ENCODE results near the gene ADGRB3. TPM values are rescaled to one million over a fixed set of nuclear protein-coding genes. Genes with fewer than 3 reads are reported as not detected.

Gene ADGRB3
- total and polyA plus RNA-seq, 4 donors, result 0.21 to 2.3 (median 0.48) TPM

DNA sequence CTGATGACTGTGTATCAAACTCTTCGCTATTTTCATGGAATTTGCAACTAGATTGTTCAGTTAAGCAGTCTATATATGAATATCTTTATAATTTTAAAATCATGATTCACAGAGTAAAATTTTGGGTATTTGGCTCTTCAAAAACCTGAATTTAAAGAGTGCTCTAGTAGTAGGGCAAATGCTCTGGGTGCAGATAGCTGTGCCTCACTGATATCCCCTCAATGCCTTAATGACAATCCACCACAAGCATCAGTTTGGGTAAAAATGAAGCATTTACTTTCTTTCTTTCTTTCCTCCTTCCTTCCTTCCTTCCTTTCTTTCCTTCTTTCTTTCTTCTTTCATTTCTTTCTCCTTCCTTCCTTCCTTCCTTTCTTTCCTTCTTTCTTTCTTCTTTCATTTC is 239.7 kb downstream of the ADGRB3 start:
- WGBS, result 74% methylated on average over 1 of the region's 1 CpG
- Histone ChIP-seq H3K27ac (ENCODE audit: low read depth in 1 of 2, low read length in 2 of 2) (no peak overlapping the region), H3K27me3 (ENCODE audit: control insufficient read depth in 4 of 4, insufficient read depth in 4 of 4, low read length in 3 of 4) (peaks cover 0 to 2% (median 0%) of the 10 kb centered on the region in 4 donors), H3K4me3 (ENCODE audit: low read depth in 1 of 3, low read length in 3 of 3) (no peak overlapping the region), H3K36me3 (ENCODE audit: control insufficient read depth in 4 of 4, insufficient read depth in 3 of 4, low read depth in 1 of 4, low read length in 3 of 4) (no peaks in the 10 kb centered on the region), H3K4me1 (ENCODE audit: control insufficient read depth in 4 of 4, insufficient read depth in 4 of 4, low read length in 3 of 4) (no peaks in the 10 kb centered on the region), H3K9me3 (ENCODE audit: control insufficient read depth in 4 of 4, low read length in 3 of 4) (no peaks in the 10 kb centered on the region), H3K9ac (ENCODE audit: low read depth in 1 of 2, low read length in 2 of 2) (no peak overlapping the region)
- no peak for DNase-seq (ENCODE audit: low spot score)
- TF ChIP-seq, protein P1, sequence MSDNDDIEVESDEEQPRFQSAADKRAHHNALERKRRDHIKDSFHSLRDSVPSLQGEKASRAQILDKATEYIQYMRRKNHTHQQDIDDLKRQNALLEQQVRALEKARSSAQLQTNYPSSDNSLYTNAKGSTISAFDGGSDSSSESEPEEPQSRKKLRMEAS (IDR thresholded peaks at IDR 0.05), result no peak
- TF ChIP-seq, protein P2, sequence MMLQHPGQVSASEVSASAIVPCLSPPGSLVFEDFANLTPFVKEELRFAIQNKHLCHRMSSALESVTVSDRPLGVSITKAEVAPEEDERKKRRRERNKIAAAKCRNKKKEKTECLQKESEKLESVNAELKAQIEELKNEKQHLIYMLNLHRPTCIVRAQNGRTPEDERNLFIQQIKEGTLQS (IDR thresholded peaks at IDR 0.05), result no peak
- TF ChIP-seq JUND (IDR thresholded peaks at IDR 0.05) (no peak), GABPA (IDR thresholded peaks at IDR 0.05 in 1 of 2, conservative IDR thresholded peaks at IDR 0.05 in 1 of 2) (no peak), SP1 (IDR thresholded peaks at IDR 0.05) (no peak), NR2F2 (IDR thresholded peaks at IDR 0.05) (no peak), TAF1 (conservative IDR thresholded peaks at IDR 0.05) (no peak), YY1 (IDR thresholded peaks at IDR 0.05) (no peak), FOXA1 (IDR thresholded peaks at IDR 0.05) (no peak), FOXA2 (IDR thresholded peaks at IDR 0.05) (no peak), RAD21 (IDR thresholded peaks at IDR 0.05) (no peak), HNF4A (conservative IDR thresholded peaks at IDR 0.05) (no peak), RXRA (IDR thresholded peaks at IDR 0.05) (no peak), HNF4G (IDR thresholded peaks at IDR 0.05) (no peak)
- TF ChIP-seq, protein P3, sequence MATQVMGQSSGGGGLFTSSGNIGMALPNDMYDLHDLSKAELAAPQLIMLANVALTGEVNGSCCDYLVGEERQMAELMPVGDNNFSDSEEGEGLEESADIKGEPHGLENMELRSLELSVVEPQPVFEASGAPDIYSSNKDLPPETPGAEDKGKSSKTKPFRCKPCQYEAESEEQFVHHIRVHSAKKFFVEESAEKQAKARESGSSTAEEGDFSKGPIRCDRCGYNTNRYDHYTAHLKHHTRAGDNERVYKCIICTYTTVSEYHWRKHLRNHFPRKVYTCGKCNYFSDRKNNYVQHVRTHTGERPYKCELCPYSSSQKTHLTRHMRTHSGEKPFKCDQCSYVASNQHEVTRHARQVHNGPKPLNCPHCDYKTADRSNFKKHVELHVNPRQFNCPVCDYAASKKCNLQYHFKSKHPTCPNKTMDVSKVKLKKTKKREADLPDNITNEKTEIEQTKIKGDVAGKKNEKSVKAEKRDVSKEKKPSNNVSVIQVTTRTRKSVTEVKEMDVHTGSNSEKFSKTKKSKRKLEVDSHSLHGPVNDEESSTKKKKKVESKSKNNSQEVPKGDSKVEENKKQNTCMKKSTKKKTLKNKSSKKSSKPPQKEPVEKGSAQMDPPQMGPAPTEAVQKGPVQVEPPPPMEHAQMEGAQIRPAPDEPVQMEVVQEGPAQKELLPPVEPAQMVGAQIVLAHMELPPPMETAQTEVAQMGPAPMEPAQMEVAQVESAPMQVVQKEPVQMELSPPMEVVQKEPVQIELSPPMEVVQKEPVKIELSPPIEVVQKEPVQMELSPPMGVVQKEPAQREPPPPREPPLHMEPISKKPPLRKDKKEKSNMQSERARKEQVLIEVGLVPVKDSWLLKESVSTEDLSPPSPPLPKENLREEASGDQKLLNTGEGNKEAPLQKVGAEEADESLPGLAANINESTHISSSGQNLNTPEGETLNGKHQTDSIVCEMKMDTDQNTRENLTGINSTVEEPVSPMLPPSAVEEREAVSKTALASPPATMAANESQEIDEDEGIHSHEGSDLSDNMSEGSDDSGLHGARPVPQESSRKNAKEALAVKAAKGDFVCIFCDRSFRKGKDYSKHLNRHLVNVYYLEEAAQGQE (IDR thresholded peaks at IDR 0.05), result no peak
- TF ChIP-seq, protein P4, sequence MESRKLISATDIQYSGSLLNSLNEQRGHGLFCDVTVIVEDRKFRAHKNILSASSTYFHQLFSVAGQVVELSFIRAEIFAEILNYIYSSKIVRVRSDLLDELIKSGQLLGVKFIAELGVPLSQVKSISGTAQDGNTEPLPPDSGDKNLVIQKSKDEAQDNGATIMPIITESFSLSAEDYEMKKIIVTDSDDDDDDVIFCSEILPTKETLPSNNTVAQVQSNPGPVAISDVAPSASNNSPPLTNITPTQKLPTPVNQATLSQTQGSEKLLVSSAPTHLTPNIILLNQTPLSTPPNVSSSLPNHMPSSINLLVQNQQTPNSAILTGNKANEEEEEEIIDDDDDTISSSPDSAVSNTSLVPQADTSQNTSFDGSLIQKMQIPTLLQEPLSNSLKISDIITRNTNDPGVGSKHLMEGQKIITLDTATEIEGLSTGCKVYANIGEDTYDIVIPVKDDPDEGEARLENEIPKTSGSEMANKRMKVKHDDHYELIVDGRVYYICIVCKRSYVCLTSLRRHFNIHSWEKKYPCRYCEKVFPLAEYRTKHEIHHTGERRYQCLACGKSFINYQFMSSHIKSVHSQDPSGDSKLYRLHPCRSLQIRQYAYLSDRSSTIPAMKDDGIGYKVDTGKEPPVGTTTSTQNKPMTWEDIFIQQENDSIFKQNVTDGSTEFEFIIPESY (IDR thresholded peaks at IDR 0.05), result no peak
- TF ChIP-seq, protein P5, sequence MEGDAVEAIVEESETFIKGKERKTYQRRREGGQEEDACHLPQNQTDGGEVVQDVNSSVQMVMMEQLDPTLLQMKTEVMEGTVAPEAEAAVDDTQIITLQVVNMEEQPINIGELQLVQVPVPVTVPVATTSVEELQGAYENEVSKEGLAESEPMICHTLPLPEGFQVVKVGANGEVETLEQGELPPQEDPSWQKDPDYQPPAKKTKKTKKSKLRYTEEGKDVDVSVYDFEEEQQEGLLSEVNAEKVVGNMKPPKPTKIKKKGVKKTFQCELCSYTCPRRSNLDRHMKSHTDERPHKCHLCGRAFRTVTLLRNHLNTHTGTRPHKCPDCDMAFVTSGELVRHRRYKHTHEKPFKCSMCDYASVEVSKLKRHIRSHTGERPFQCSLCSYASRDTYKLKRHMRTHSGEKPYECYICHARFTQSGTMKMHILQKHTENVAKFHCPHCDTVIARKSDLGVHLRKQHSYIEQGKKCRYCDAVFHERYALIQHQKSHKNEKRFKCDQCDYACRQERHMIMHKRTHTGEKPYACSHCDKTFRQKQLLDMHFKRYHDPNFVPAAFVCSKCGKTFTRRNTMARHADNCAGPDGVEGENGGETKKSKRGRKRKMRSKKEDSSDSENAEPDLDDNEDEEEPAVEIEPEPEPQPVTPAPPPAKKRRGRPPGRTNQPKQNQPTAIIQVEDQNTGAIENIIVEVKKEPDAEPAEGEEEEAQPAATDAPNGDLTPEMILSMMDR (IDR thresholded peaks at IDR 0.05; ENCODE audit: low read depth, low read length, missing input control), result no peak

DNA sequence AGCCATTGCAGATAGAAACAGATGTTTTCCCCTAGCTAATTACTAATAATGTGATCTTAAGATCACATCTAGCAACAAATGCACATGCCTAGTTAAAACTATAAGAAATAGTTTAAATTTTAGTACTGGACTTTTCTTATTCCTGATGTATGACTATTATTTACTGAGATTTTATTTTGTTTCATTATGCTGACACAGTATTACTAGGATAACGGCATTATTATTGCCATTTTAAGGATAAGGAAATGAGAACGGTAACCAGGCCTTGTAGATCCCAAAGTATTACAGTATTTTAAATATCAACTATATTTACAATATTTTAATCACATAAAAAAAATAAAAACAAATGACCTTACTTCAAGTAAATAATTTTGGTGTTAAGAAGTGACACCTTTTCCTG is 240.3 kb downstream of the ADGRB3 start:
- Histone ChIP-seq H3K27me3 (ENCODE audit: control insufficient read depth in 4 of 4, insufficient read depth in 4 of 4, low read length in 3 of 4) (peaks cover 0 to 5% (median 0%) of the 10 kb centered on the region in 4 donors), H3K4me3 (ENCODE audit: low read depth in 1 of 3, low read length in 3 of 3) (no peak overlapping the region), H3K4me1 (ENCODE audit: control insufficient read depth in 4 of 4, insufficient read depth in 4 of 4, low read length in 3 of 4) (no peaks in the 10 kb centered on the region), H3K9ac (ENCODE audit: low read depth in 1 of 2, low read length in 2 of 2) (no peak overlapping the region), H3K36me3 (ENCODE audit: control insufficient read depth in 4 of 4, insufficient read depth in 3 of 4, low read depth in 1 of 4, low read length in 3 of 4) (no peaks in the 10 kb centered on the region), H3K9me3 (ENCODE audit: control insufficient read depth in 4 of 4, low read length in 3 of 4) (no peaks in the 10 kb centered on the region), H3K27ac (ENCODE audit: low read depth in 1 of 2, low read length in 2 of 2) (no peak overlapping the region)
- no peak for DNase-seq (ENCODE audit: low spot score)
- WGBS, result 69% methylated on average over 2 of the region's 2 CpGs
- TF ChIP-seq JUND (IDR thresholded peaks at IDR 0.05), result no peak
- TF ChIP-seq SP1 (IDR thresholded peaks at IDR 0.05), result no peak
- no peak for TF ChIP-seq HNF4G (IDR thresholded peaks at IDR 0.05)
- TF ChIP-seq, protein P1 (IDR thresholded peaks at IDR 0.05), result no peak
- no peak for TF ChIP-seq RAD21 (IDR thresholded peaks at IDR 0.05)
- TF ChIP-seq, protein P3 (IDR thresholded peaks at IDR 0.05), result no peak
- TF ChIP-seq HNF4A (conservative IDR thresholded peaks at IDR 0.05), result no peak
- no peak for TF ChIP-seq RXRA (IDR thresholded peaks at IDR 0.05)
- TF ChIP-seq TAF1 (conservative IDR thresholded peaks at IDR 0.05), result no peak
- TF ChIP-seq FOXA2 (IDR thresholded peaks at IDR 0.05), result no peak
- TF ChIP-seq, protein P5 (IDR thresholded peaks at IDR 0.05; ENCODE audit: low read depth, low read length, missing input control), result no peak
